CD4-positive, alpha-beta T cell (primary cell): Measurements from ENCODE around the gene COL4A4. TPM values are rescaled to one million over a fixed set of nuclear protein-coding genes. Genes with fewer than 3 reads are reported as not detected.

ENCODE experiments used
- ATAC-seq: fragments of 200-7000 bp; cut with Tn5 transposase; one replicate; pipeline ENCODE4 v1.10.0; 2022; ENCODE audit warnings: mild to moderate bottlenecking; ENCODE audit not compliant: poor library complexity
- CTCF ChIA-PET: fragments of 350-600 bp; sonication (Branson Sonifier 250); formaldehyde crosslinking; loops from one replicate; lab custom pipeline; 2021; ENCODE audit warnings: antibody characterized with exemption, inconsistent platforms; lab: Charles Lee
- POLR2A ChIA-PET: fragments of 350-600 bp; sonication (Branson Sonifier 250); formaldehyde crosslinking; loops from one replicate; lab custom pipeline; 2021; ENCODE audit warnings: antibody characterized with exemption, inconsistent platforms; lab: Charles Lee
- DNase-seq, 14 experiments: peaks; one replicate each; pipeline ENCODE4 v3.0.0-alpha.2; 2013 to 2020; ENCODE audit warnings: mixed read lengths in 2 of 14
- H3K27ac ChIP-seq, 2 donors: one replicate each; pipeline versions ENCODE4 v1.5.1 to v1.7.0; 2013; ENCODE audit warnings: low read length in 2 of 2, low read depth in 1 of 2, mild to moderate bottlenecking in 1 of 2
- H3K27me3 ChIP-seq, 2 experiments: 1 replicate in 1 of 2; 2 replicates in 1 of 2; pipeline versions ENCODE4 v1.6.1 to v1.7.0; 2013; ENCODE audit warnings: low read length in 2 of 2, control low read depth in 1 of 2, mild to moderate bottlenecking in 1 of 2, moderate library complexity in 1 of 2; ENCODE audit not compliant: insufficient read depth in 2 of 2, control insufficient read depth in 1 of 2
- H3K36me3 ChIP-seq: one replicate; pipeline ENCODE4 v1.6.1; 2013; ENCODE audit warnings: low read length, control low read depth; ENCODE audit not compliant: insufficient read depth
- H3K4me1 ChIP-seq: one replicate; pipeline ENCODE4 v1.6.1; 2013; ENCODE audit warnings: low read length, control low read depth; ENCODE audit not compliant: insufficient read depth
- H3K4me3 ChIP-seq: one replicate; pipeline ENCODE4 v1.5.1; 2013; ENCODE audit warnings: mild to moderate bottlenecking, low read length, moderate library complexity
- H3K9me3 ChIP-seq, 2 experiments: 1 replicate in 1 of 2; 2 replicates in 1 of 2; pipeline versions ENCODE4 v1.6.1 to v1.7.0; 2013; ENCODE audit warnings: low read length in 2 of 2, mild to moderate bottlenecking in 2 of 2, control low read depth in 1 of 2, moderate library complexity in 1 of 2; ENCODE audit not compliant: control insufficient read depth in 1 of 2, insufficient read depth in 1 of 2
- H3K27ac Mint-ChIP-seq: one replicate; pipeline ENCODE4 v1.8.0; 2020; ENCODE audit warnings: mixed read lengths
- H3K27me3 Mint-ChIP-seq: one replicate; pipeline ENCODE4 v1.8.0; 2021; ENCODE audit warnings: mixed read lengths
- H3K36me3 Mint-ChIP-seq: one replicate; pipeline ENCODE4 v1.8.0; 2021; ENCODE audit warnings: low read depth, mixed read lengths
- H3K4me1 Mint-ChIP-seq: one replicate; pipeline ENCODE4 v1.8.0; 2021; ENCODE audit warnings: low read depth, mixed read lengths
- H3K4me3 Mint-ChIP-seq: one replicate; pipeline ENCODE4 v1.8.0; 2020; ENCODE audit warnings: mild to moderate bottlenecking, mixed read lengths
- H3K9me3 Mint-ChIP-seq: one replicate; pipeline ENCODE4 v1.8.0; 2020; ENCODE audit warnings: mixed read lengths
- CTCF ChIP-seq: fragments of 200-600 bp; IDR thresholded peaks from one replicate; pipeline ENCODE4 v1.8.0; 2022; ENCODE audit warnings: antibody characterized with exemption, mild to moderate bottlenecking
- intact Hi-C, 2 experiments: fragments of 100-400 bp; cut with DNase I in 1 of 2; cut with micrococcal nuclease in 1 of 2; formaldehyde crosslinking; loops; one replicate each; pipeline versions ENCODE4 v1.15.1 to v1.9.0; 2023 to 2025; cut with DNase I, micrococcal nuclease
- total RNA-seq, 174 experiments: library from RNA in 2 of 174; stranded (reverse) in 2 of 174; gene quantifications; one replicate each; pipeline ENCODE4 v1.2.3 and lab custom pipeline; 2021 to 2026

The COL4A4 gene
- total RNA-seq, 2 experiments from 2014 or later, result not detected

GRCh38 chr2:227058888-227059399 lies 105.1 kb downstream of the COL4A4 start:
- no peak overlapping the region for H3K4me3 ChIP-seq
- Mint-ChIP-seq H3K36me3 (no peaks in the 10 kb centered on the region), H3K9me3 (no peaks in the 10 kb centered on the region), H3K27ac (no peak overlapping the region), H3K27me3 (peaks cover 25% of the 10 kb centered on the region), H3K4me1 (no peaks in the 10 kb centered on the region), H3K4me3 (no peak overlapping the region)
- POLR2A ChIA-PET, result no interaction called here
- H3K36me3 ChIP-seq, result no peaks in the 10 kb centered on the region
- no peaks in the 10 kb centered on the region for H3K9me3 ChIP-seq
- no peaks in the 10 kb centered on the region for H3K4me1 ChIP-seq
- no peak for DNase-seq
- no peak overlapping the region for H3K27ac ChIP-seq
- no peaks in the 10 kb centered on the region for H3K27me3 ChIP-seq
- TF ChIP-seq CTCF, result no peak
- ATAC-seq, result no peak
- CTCF ChIA-PET, result no interaction called here
- intact Hi-C loops, result no loop called here

GRCh38 chr2:227057743-227058447 lies 106.1 kb downstream of the COL4A4 start:
- ATAC-seq, result no peak
- H3K27ac ChIP-seq, result no peak overlapping the region
- Mint-ChIP-seq H3K4me1 (no peaks in the 10 kb centered on the region), H3K27me3 (peaks cover 24% of the 10 kb centered on the region), H3K36me3 (no peaks in the 10 kb centered on the region), H3K27ac (no peak overlapping the region), H3K4me3 (no peak overlapping the region), H3K9me3 (no peaks in the 10 kb centered on the region)
- no peak overlapping the region for H3K4me3 ChIP-seq
- TF ChIP-seq CTCF, result no peak
- DNase-seq, result no peak
- intact Hi-C loops, result no loop called here
- no peaks in the 10 kb centered on the region for H3K9me3 ChIP-seq
- ChIA-PET CTCF (no interaction called here), POLR2A (no interaction called here)
- H3K4me1 ChIP-seq, result no peaks in the 10 kb centered on the region
- no peaks in the 10 kb centered on the region for H3K36me3 ChIP-seq
- no peaks in the 10 kb centered on the region for H3K27me3 ChIP-seq

- DNase-seq (no peak), ATAC-seq (no peak)
- ChIA-PET CTCF (no interaction called here), POLR2A (no interaction called here)
- H3K4me3 ChIP-seq, result no peak overlapping the region
- H3K9me3 ChIP-seq, result no peaks in the 10 kb centered on the region
- no peak overlapping the region for H3K27ac ChIP-seq
- no peaks in the 10 kb centered on the region for H3K36me3 ChIP-seq
- Mint-ChIP-seq H3K27ac (no peak overlapping the region), H3K27me3 (peaks cover 24% of the 10 kb centered on the region), H3K9me3 (no peaks in the 10 kb centered on the region), H3K4me1 (no peaks in the 10 kb centered on the region), H3K4me3 (no peak overlapping the region), H3K36me3 (no peaks in the 10 kb centered on the region)
- intact Hi-C loops, result no loop called here
- H3K27me3 ChIP-seq, result no peaks in the 10 kb centered on the region
- no peaks in the 10 kb centered on the region for H3K4me1 ChIP-seq
- no peak for TF ChIP-seq CTCF
Measured at GRCh38 chr2:227057060-227057459, 106.9 kb downstream of the COL4A4 start.
